SKM-1 treated with dmso at 0.1 percent for 144 hours (cell line): ENCODE measurements around the gene GALNT18.

ENCODE experiments used
- DNase-seq: peaks from one replicate; lab custom pipeline; 2025; ENCODE audit not compliant: unreplicated experiment; lab: John Stamatoyannopoulos, UW

The GALNT18 gene

GRCh38 chr11:11501546-11502262 lies 120.1 kb downstream of the GALNT18 start:
- peak; percentile 21 for DNase-seq

- no peak for DNase-seq
Measured at GRCh38 chr11:11500744-11501487, 120.9 kb downstream of the GALNT18 start.

GRCh38 chr11:11499300-11499699 lies 122.5 kb downstream of the GALNT18 start:
- DNase-seq = no peak

- no peak for DNase-seq
Measured at GRCh38 chr11:11498195-11498594, 123.6 kb downstream of the GALNT18 start.

GRCh38 chr11:11496879-11497278 lies 124.9 kb downstream of the GALNT18 start:
- DNase-seq = no peak

- DNase-seq = no peak
Measured at GRCh38 chr11:11494348-11494747, 127.5 kb downstream of the GALNT18 start.

GRCh38 chr11:11493698-11494097 lies 128.1 kb downstream of the GALNT18 start:
- no peak for DNase-seq

- DNase-seq = no peak
Measured at GRCh38 chr11:11491589-11491988, 130.2 kb downstream of the GALNT18 start.

- no peak for DNase-seq
Measured at GRCh38 chr11:11491014-11491413, 130.8 kb downstream of the GALNT18 start.

- DNase-seq = no peak
Measured at GRCh38 chr11:11486423-11486822, 135.4 kb downstream of the GALNT18 start.

GRCh38 chr11:11486002-11486401 lies 135.8 kb downstream of the GALNT18 start:
- DNase-seq = no peak

GRCh38 chr11:11483627-11484026 lies 138.2 kb downstream of the GALNT18 start:
- DNase-seq = no peak

GRCh38 chr11:11482730-11483129 lies 139.1 kb downstream of the GALNT18 start:
- DNase-seq = no peak

GRCh38 chr11:11481371-11481770 lies 140.4 kb downstream of the GALNT18 start:
- no peak for DNase-seq

GRCh38 chr11:11480971-11481370 lies 140.8 kb downstream of the GALNT18 start:
- no peak for DNase-seq

GRCh38 chr11:11478687-11479086 lies 143.1 kb downstream of the GALNT18 start:
- DNase-seq = no peak

GRCh38 chr11:11477695-11478420 lies 143.9 kb downstream of the GALNT18 start:
- no peak for DNase-seq

GRCh38 chr11:11476971-11477645 lies 144.7 kb downstream of the GALNT18 start:
- no peak for DNase-seq

GRCh38 chr11:11476499-11476898 lies 145.3 kb downstream of the GALNT18 start:
- no peak for DNase-seq

- peak; percentile 90 for DNase-seq
Measured at GRCh38 chr11:11472106-11472505, 149.7 kb downstream of the GALNT18 start.

- no peak for DNase-seq
Measured at GRCh38 chr11:11471201-11471600, 150.6 kb downstream of the GALNT18 start.
